ENCODE results near the gene CTNNBIP1. TPM values are rescaled to one million over a fixed set of nuclear protein-coding genes. Genes with fewer than 3 reads are reported as not detected.

The CTNNBIP1 gene
- total RNA-seq, 1 donor from 2014 or later = 44.0 TPM

- DNase-seq (ENCODE audit: low spot score in 2 of 2) = no peak
- FAIRE-seq = no peak
These were observed 49.2 kb downstream of the CTNNBIP1 start for GRCh38 chr1:9860887-9861286.

DNA sequence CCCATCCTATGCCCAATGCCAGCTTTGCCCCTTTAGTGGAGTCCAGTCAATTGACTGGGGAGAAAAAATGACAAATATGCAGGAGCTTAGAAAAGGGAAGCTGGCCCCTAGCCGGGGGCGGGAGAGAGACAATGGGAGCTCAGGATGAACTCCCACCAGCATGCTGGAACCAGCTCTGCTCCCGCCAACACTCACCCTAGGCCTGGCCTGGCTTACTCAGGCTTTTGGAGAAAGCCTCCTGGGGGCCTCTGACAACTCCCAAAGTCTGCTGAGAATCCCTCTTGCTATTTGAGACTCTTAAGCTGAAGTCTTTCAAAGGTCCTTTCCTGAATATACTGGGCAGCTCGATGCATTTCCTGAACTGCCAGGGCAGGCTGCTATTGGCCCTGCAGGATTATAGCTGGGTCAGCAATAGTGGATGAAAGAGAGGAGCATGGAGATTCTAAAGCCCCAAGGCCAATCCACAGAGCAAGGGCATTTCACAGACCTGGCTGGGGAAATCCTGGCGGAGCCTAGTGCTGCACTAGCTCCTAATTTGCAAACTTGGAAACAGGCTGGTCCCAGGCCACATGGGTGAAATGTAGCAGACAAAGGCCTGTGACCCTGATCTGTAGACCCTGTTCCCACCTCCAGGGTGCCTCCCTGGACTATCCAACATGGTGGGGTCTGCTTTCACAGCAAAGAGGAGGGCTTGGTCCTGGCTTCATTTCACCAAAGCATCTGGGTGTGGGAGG is 50.6 kb downstream of the CTNNBIP1 start:
- no peak for FAIRE-seq
- DNase-seq (ENCODE audit: low spot score in 2 of 2) = no peak

DNA sequence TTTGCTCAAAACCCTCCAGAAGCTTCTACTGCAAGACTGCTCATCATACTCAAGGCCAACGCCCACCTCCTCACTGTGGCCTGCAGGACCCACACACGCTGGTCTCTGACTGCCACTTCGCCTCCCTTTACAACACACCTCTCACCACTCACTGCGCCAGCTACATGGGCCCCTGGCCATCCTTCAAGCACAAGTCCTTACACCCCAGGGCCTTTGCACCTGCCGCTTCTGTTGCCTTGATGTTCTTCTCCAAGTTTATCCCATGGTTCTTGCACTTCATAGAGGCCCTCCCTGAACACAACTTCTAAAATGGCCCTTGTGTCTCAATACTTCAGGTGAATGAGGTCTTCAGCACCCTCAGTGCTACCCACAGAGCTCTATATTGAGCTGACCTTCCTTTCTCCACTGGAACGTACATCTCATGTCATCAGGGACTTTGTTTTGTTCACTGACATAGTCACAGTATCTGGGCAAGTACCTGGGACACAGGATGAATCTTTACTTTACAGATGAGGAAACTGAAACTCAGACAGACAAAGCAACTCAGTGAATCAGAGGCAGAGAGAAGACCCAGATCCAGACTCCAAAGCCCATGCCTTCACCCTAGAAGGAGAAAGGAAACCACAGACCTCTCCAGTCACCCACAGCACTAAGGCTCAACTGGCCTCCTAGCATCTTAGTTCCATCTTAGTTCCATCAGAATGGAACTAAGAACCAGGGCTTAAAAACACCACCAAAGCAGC is 51.6 kb downstream of the CTNNBIP1 start:
- DNase-seq (ENCODE audit: low spot score in 2 of 2) (no peak), FAIRE-seq (no peak)

GRCh38 chr1:9855186-9855585 is 54.9 kb downstream of the CTNNBIP1 start:
- FAIRE-seq (no peak), DNase-seq (ENCODE audit: low spot score in 2 of 2) (no peak)

DNA sequence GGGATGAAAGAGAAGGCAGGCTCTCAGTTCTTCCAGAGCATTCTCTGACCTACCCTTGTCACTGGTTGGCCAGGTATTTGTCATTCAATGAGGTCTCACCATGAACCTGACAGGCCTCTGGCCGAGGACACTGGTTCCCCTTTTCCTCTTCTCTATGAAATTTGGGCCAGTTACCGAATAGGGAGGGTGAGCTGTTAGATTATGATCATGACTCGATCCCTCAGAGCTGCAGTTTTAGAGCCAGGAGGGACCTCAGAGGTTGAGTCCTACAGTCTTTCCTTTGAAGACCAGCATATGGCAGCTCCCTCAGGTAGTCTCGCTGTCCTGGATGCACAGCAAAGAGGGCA is 56.8 kb downstream of the CTNNBIP1 start:
- DNase-seq (ENCODE audit: low spot score in 2 of 2) (no peak), FAIRE-seq (no peak)

DNA sequence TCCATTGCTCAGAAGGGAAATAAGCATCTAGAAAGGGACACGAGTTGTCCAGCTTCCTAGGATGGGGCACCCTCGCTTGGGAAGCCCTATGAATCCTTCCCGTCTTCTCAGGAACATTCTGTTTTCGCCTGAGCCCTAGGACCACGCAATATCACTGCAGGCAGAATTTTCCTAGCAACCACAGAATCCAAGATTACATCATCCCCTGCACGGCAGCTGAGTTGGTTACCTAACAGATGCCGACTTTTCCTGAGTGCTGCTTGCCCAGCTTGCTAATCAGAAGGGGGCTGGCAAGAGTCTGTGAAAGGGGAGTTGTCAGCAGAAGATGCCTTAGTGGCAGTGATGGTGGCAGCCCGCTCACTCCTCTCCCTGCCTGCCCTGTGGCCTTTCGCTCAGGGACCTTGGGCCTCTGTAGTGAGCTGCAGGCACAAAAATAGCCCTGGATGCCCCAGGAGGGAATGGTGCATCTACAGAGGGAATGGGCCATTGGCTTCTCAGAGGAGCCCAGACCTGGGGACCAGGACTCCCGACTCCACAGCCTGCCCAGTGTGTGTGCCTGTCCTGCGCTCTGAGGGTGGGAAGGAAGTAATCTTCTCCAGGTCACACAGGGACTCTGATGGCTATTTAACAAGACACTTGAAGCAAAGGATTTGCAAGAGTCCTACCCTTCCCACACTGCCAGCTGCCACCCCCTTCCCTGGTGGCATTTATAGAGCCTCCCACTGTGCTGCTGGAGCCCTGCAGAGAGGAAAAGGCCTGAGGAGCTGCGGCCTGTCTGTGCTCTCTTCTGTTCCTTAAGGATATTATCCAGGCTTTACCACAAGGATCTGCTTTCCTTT is 57.4 kb downstream of the CTNNBIP1 start:
- FAIRE-seq (no peak), DNase-seq (ENCODE audit: low spot score in 2 of 2) (peak in 1 of 2 donors; percentile 64)

DNA sequence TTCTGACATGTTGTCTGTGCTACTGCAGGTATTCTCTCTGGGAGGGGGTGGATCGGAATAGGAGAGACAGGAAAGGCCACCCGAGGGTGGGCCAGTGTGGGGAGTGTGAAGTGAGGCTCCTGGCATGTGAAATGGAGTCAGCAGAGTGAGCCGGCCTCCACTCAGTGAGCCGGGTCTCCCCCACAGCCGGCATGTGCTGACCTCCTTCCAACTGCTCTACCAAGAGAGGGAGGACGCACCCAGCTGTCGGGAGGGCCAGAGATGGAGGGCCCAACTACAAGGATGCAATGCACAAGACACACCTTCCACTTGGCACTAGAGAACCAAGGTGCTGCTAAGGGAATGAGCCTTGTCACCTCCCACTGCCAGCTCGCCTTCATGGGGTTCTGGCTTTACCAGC is 58.1 kb downstream of the CTNNBIP1 start:
- FAIRE-seq (no peak), DNase-seq (ENCODE audit: low spot score in 2 of 2) (no peak)

DNA sequence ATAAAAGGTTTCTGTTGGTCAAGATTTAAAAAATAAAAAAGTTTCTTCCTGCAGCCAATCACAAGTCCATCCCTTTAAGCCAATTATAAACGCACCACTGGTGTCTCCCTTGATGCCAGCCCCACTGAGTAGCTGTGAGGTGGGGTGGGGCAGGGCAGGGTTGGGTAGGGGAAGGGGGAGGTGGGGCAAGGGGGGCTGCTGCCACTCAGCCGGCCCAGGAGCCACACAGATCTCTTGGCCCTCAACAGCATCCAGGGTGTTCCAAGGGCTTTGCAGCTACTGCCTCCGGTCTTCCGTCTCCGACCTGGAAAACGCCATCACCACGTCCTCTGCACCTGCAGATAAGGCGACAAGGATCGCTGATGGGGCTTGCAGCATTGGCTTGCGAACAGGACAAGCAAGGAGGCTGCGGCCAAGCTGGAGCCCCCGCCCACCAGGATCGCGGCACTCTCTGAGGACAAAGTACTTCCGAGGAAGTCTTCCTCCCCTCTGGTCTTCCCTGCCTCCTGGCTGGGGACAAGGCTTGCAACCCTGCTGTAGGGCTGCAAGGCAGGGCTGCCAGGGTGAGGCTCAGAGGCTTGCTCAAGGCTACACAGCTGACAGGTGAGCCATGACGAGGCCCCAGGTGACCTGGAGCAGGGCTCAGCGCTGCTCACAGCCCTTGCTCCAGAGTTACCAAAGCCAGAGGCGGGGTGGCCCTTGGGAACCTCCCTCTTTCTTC is 59.5 kb downstream of the CTNNBIP1 start:
- DNase-seq (ENCODE audit: low spot score in 2 of 2) = no peak
- no peak for FAIRE-seq

GRCh38 chr1:9849691-9850441 is 60.2 kb downstream of the CTNNBIP1 start:
- FAIRE-seq = no peak
- no peak for DNase-seq (ENCODE audit: low spot score in 2 of 2)

GRCh38 chr1:9848022-9848421 is 62.0 kb downstream of the CTNNBIP1 start:
- FAIRE-seq (no peak), DNase-seq (ENCODE audit: low spot score in 2 of 2) (no peak)

GRCh38 chr1:9847269-9847668 is 62.8 kb downstream of the CTNNBIP1 start:
- DNase-seq (ENCODE audit: low spot score in 2 of 2) = no peak
- no peak for FAIRE-seq

DNA sequence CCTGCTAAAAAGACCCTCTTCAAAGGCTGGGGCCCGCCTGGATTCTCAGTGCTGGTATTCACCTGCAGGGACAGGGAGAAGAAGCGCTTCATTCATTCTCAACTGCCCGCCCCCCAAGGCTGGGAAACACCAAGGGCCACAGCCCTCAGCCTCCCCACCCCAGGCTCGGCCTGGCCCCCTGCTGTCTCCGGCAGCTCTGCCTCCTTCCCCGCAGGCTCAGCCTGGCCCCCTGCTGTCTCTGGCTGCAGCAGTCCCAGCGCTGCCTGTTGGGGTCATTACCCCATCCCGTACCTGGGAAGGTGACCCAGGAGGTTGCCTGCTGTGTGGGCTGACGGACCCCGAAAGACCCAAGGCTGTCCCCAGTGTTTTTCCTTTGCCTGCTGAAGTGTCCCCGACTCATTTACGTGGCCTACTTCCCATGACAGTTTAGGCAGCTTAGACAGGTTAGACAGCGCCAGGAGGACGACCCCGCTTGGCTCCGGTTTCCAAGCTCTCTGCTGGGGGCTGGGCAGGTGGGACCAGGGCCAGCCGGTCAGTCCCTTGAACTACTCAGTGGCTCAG is 63.4 kb downstream of the CTNNBIP1 start:
- FAIRE-seq = no peak

GRCh38 chr1:9845914-9846313 is 64.2 kb downstream of the CTNNBIP1 start:
- FAIRE-seq (no peak), DNase-seq (ENCODE audit: low spot score in 2 of 2) (no peak)

More for the DNA sequence above, 63.4 kb downstream of the CTNNBIP1 start:
- DNase-seq (ENCODE audit: low spot score in 2 of 2) = no peak

- FAIRE-seq (no peak), DNase-seq (ENCODE audit: low spot score in 2 of 2) (no peak)
These were observed 65.3 kb downstream of the CTNNBIP1 start for GRCh38 chr1:9844756-9845155.

DNA sequence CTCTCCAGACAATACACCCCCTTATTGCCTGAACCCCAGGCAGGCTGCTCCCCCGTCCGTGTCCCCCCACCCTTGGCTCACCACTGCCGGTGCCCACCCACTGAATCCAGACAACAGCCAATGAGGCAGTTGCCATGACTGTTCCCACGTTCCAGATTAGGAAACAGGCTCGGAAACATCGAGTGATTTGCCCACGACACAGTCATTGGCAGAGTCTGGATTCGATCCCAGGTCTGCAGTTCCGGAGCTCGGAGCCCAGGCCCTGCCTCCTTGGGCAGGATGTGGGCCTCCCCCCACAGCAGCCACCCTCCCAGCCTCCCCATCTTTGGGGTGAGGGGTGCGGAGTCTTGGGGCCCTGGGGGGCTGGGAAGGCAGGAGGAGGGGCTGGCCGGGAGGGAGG is 66.0 kb downstream of the CTNNBIP1 start:
- FAIRE-seq = no peak
- DNase-seq (ENCODE audit: low spot score in 2 of 2) = peak in 1 of 2 donors; percentile 55

DNA sequence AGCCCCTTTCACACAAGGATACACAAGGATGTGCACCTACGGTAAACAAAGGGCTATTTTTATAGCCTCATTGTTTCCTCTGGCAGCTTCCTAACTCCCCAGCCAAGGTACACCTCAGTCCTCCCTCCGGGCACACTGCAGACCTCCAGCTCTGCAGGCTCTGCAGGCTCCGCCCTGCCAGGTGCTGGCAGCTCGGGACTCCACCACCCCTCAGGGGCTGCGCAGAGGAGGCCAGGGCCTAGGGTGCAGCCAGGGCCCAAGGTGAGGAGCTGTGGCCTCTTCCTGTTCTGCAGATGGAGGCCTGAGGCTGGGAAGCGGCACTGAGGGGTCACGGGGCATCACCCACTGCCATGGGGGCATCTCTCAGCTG is 66.5 kb downstream of the CTNNBIP1 start:
- no peak for DNase-seq (ENCODE audit: low spot score in 2 of 2)
- FAIRE-seq = no peak

DNA sequence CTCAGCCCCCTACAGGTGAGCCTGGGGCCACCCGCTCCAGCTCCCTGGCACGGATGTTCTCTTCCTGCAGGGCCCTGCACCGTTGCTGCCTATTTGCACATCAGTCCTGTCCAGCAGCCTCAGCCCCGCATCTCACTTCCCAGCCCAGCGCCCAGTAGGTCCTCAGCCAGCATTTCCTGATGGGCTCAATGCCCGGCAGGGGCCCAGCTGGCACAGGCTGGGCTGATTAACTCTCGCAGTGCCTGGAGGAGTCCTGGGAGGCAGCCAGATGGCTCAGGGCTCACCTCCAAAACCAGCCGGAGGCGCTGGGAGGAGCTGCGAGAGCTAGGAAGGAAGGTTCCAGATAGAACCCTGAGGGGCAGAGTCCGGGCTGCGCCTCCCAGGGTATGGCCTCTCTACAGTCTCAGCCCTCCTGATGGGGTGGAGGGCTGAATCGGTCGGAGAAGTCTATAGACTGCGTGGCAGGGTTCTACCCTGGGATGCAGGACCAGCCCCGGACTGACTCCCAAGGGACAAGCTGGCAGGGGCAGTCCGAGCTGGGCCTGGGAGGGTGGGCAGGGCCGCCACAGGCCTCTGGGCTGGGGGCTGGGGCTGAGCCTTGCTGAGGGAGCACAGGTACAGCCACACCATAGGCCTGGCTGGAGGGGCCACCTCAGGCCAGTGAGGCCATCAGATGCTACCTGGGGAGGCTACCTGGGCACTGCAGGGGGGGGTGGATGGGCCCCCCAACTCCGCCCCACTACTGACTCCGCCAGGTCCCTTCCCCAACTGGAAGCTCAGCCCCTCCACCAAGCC is 67.1 kb downstream of the CTNNBIP1 start:
- DNase-seq (ENCODE audit: low spot score in 2 of 2) (peak in 1 of 2 donors; percentile 48), FAIRE-seq (no peak)

DNA sequence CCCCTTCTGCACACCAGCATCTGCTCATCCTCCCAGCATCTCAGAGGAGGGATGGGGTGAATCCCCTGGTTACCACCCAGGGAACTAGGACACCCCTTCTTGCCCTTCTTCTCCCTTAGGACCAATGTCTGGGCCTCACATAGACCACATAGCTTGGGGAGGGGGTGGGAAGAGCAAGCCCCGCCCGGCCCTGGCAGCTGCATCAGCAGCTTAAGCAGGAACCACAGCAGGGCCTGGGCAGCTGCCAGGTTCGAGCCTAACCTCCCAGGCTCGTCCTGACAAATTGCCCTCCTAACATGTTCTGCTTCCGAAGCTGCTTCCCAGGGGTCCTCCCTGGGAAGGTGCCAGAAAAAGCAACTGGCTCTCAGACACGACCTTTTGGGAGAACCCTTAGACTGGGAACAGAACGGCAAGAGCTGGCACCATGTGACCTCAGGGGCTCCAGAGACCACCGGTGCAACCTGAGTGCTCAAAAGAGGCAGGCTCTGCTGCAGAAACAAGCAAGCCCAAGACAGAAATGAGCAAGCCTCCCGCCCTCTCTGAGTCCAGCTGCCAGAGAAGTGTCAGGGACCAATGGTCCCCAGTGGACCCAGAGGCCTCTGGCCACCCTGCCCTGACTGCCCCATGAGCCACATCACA is 67.9 kb downstream of the CTNNBIP1 start:
- FAIRE-seq = no peak
- DNase-seq (ENCODE audit: low spot score in 2 of 2) = no peak

All from frontal cortex (tissue), 4 donors.